Right renal pelvis (tissue), 4 donors: Measurements from ENCODE around the gene FAM180B. TPM values are rescaled to one million over a fixed set of nuclear protein-coding genes. Genes with fewer than 3 reads are reported as not detected.
"Not testable (repeated sequence)": the region's sequence is repeated elsewhere in the genome, so short reads cannot be mapped to it uniquely, and the experiment has no call there.

Source experiments
- DNase-seq, 4 donors: peaks; one replicate each; pipeline ENCODE4 v3.0.0-alpha.2; 2013; ENCODE audit warnings: low read depth in 4 of 4, low spot score in 3 of 4, missing footprints in 1 of 4
- polyA plus RNA-seq, 4 donors: library from polyadenylated mRNA; unstranded; fragments of 120-200 nt; gene quantifications; one replicate each; pipeline ENCODE4 v1.2.1, GENCODE V29; 2013; ENCODE audit not compliant: insufficient read length in 4 of 4

The FAM180B gene, protein sequence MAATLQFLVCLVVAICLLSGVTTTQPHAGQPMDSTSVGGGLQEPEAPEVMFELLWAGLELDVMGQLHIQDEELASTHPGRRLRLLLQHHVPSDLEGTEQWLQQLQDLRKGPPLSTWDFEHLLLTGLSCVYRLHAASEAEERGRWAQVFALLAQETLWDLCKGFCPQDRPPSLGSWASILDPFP
- polyA plus RNA-seq: under 1 TPM; 0.19 to 0.40 (median 0.26) TPM

DNA sequence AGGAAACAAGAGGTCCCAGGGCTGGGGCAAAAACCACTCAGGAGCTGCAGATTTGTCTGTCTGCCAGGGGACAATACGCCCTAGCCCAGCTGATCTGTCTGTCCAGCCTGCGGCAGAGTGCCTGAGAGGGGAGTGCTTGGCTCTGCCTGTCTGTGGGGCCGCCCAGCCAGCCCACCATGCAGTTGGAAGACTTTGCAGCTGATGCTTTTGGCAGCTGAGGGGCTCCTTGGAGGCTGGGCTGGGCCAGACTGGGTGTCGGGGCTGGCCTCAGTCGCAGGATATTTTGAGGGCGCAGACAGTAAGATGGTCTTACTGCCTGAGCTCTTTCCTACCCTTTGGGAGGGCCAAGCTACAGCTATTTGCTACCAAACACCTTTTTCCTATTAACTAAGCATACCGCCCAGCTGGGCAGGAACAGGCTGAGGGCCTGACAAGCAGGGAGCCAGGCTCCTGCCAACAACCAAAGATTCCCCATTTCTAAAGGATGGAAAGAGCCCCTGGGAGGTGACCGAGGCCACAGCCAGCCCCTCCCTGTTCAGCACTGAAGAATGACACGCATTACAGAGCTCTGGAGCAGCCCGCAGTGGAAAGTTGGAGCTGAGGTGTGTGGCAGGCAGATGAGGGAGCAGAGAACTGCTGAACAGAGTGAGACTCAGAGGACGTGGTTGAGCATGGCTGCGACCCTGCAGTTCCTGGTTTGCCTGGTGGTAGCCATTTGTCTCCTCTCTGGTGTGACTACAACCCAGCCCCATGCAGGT is at the start of gene FAM180B:
FAM180B (plus strand) TSS at position 581 of the 758 bp plus-strand sequence; CDS start at position 672, 91 bp downstream.
- no peak for DNase-seq

DNA sequence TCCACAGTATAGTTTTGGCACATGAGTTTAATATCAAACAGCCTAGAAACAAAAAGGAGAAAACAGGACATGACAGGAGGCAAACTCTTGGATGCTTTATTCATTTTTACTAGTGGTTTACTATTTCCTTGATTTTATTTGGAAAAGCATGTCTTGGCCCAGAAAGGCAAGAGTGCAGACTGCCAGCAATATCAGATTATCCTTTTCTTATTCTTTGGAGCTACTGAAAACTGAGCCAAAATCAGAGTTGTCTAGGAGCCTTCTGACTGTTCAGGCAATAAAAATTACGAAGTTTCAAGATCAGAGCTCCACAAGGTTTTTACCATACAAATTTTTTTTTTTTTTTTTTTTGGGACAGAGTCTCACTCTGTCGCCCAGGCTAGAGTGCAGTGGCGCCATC is 49.6 kb upstream of the FAM180B start:
- DNase-seq: no peak

DNA sequence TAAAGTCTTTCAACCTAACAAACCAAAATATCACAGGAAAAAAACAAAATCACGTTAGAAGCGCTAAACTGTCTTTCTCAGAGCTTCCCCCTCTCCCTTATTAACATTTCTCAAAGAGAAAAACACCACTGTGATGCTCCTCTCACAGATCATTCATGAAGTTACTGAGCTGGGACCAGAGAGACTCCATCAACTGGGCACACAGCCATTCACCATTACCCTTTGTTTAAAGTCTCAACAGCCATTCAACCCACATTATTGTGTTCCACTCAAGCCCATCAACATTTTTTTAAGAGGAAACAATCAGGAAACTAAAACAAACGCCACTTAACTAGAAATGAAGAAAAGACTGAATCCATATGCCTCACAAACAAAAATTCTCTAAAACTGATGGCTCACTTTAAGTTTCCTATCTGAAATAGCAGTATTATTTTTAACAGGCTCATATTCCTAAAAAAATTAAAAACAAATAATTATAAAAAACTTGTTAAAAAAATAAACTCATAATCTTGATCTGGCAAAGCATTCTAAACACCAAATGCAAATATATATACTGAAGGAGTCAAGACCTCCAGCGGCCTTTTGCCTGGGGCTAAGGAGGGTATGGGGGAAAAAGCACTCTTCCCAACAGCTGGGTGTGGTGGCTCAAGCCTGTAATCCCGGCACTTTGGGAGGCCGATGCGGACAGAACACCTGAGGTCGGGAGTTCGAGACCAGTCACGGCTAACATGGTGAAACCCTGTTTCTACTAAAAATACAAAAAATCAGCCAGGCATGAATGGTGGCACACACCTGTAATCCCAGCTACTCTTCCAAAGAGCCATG is 47.5 kb upstream of the FAM180B start:
- no peak for DNase-seq

- DNase-seq: no peak
Observed at GRCh38 chr11:47539681-47540039, 46.8 kb upstream of the FAM180B start.

DNA sequence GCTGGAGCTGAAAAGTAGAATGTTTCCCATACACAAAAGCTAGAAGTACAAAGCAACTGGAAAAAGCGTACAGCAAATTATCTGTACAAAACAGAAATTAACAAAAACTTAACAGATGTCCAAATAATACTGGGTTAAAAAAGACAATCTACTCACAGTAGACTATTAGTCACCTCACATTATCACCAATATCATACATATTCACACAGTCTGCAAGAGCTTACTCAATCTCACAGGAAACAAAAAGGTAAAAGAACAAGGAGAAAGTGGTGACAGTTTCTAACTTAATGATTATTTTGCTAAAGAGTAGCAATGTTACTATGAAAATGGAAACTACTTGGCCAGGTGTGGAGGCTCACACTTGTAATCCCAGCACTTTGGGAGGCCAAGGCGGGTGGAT is 45.4 kb upstream of the FAM180B start:
- DNase-seq: no peak

DNA sequence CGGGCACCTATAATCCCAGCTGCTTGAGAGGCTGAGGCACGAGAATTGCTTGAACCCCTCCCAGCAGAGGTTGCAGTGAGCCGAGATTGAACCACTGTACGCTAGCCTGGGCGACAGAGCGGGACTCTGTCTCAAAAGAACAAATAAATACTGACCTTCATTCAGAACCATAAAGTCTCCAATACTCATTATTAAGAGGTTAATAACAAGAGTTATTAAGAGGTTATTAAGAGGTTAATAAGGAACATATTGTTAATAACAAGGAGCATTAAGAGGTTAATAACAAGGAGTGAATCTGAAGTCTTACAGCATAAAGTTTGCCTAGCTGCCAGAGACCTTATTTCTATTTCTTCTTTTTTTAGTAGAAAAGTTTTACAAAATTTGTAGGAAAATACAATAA is 41.2 kb upstream of the FAM180B start:
- DNase-seq: no peak

- DNase-seq: not testable (repeated sequence)
Observed at GRCh38 chr11:47546274-47546673, 40.2 kb upstream of the FAM180B start.

- DNase-seq: no peak
Observed at GRCh38 chr11:47550288-47551047, 36.0 kb upstream of the FAM180B start.

DNA sequence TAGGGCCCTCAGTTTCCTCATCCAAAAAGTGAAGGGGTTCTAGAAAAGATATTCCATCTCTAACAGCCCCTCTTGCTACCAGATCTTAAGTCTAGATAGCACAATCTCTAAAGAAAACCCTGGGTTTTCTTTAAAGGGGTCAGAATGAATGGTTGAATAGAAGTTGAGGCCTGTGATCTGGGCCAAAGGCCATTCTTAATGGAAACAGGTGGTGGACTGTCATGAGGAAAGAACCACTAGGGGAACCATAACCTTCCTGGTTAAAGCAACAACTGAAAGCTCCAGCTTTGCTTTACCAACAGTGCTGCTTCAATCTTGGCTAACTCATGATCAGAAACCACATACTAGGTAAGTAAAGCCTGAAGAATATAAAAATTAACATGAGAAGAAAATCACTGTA is 35.4 kb upstream of the FAM180B start:
- no peak for DNase-seq

GRCh38 chr11:47552056-47552565 is 34.4 kb upstream of the FAM180B start:
- peak in 1 of 4 donors; percentile 35 for DNase-seq

GRCh38 chr11:47552566-47553405 is 33.7 kb upstream of the FAM180B start, which contains the start of gene CELF1:
Gene CELF1 (minus strand): TSS chr11:47553132. CDS start chr11:47499523, 53,609 bp downstream.
- peak; percentile 80 to 87 (median 85) for DNase-seq

- DNase-seq: no peak
Observed at GRCh38 chr11:47553406-47553743, 33.1 kb upstream of the FAM180B start.

DNA sequence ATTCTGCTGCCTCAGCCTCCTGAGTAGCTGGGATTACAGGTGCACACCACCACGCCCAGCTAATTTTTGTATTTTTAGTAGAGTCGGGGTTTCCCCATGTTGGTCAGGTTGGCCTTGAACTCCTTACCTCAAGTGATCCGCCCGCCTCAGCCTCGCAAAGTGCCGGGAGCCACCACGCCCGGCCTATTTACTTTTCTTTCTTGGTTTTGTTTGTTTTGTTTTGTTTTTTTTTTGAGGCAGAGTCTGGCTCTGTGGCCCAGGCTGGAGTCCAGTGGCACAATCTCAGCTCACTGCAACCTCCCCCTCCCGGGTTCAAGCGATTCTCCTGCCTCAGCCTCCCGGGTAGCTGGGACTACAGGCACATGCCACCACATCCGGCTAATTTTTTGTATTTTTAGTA is 29.5 kb upstream of the FAM180B start:
- DNase-seq: not testable (repeated sequence)

DNA sequence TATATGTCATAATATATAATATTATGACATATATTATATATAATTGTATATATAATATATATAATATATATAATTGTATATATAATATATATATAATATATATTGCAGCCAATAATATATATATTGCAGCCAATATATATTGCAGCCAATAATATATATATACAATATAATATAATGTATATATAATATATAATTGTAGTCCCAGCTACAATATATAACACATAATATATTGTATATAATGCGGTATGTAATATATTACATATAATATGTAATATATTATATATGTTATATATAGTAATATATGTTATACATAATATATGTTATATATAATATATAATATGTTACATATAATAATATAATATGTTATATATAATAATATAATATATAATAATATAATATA is 27.8 kb upstream of the FAM180B start:
- DNase-seq: no peak

GRCh38 chr11:47560426-47560825 is 26.1 kb upstream of the FAM180B start:
- DNase-seq: no peak

GRCh38 chr11:47562393-47562792 is 24.1 kb upstream of the FAM180B start:
- not testable (repeated sequence) for DNase-seq

DNA sequence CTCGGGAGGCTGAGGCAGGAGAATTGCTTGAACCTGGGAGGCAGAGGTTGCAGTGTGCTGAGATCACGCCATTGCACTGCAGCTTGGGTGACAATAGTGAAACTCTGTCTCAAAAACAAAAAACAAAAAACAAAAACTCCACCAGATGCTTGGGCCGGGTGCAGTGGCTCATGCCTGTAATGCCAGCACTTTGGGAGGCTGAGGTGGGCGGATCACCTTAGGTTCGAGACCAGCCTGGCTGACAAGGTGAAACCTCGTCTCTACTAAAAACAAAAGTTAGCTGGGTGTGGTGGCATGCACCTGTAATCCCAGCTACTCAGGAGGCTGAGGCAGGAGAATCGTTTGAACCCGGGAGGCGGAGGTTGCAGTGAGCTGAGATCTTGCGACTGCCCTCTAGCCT is 22.1 kb upstream of the FAM180B start:
- not testable (repeated sequence) for DNase-seq

- no peak for DNase-seq
Observed at GRCh38 chr11:47564933-47565339, 21.5 kb upstream of the FAM180B start.

DNA sequence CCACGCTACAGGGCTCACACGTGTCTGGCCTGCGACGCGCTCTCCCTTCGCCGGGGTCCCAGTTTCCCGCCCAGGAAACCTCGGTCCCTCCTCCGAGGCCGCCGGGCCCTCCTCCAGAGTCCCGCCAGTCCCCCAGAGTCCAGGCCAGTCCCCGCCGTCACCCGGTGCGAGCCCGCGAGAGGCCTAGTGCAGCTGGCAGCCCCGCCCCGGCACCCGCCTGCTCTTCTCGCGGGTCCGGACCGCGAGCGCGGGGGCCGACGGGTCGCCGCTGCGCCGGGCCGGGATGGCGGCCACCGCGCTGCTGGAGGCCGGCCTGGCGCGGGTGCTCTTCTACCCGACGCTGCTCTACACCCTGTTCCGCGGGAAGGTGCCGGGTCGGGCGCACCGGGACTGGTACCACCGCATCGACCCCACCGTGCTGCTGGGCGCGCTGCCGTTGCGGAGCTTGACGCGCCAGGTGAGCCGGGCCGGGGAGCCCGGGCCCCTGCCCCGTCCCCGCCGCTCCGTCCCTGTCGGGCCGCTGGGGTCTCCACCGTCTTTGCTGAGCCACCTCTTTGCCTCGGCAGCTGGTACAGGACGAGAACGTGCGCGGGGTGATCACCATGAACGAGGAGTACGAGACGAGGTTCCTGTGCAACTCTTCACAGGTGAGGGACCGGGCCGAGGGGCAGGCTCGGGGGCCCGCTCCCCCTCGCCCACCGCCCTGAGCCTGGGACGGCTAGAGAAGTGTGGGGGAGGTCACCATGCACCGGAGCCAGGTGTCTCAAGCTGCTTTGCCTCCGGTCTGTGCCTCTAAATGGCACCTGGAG is 20.9 kb upstream of the FAM180B start, which contains the start of gene PTPMT1:
PTPMT1 (plus strand) TSS at position 260 of the 809 bp plus-strand sequence; CDS start at position 284, 24 bp downstream.
- peak in 1 of 4 donors; percentile 39 for DNase-seq
